Hepatocyte (in vitro differentiated cells): Measurements from ENCODE around the gene RASIP1. TPM values are rescaled to one million over a fixed set of nuclear protein-coding genes. Genes with fewer than 3 reads are reported as not detected.
"Not testable (repeated sequence)": the region's sequence is repeated elsewhere in the genome, so short reads cannot be mapped to it uniquely, and the experiment has no call there.

ENCODE experiments used
- DNase-seq: peaks from one replicate; pipeline ENCODE4 v3.0.0-alpha.2; 2016; ENCODE audit warnings: low spot score
- H2AFZ ChIP-seq: fragments of 200-600 bp; sonication (generic); 2 replicates; pipeline ENCODE4 v1.6.0; 2016; ENCODE audit warnings: antibody characterized with exemption, mild to moderate bottlenecking
- H3K27ac ChIP-seq: fragments of 200-600 bp; sonication (generic); 2 replicates; pipeline ENCODE4 v1.5.1; 2016; ENCODE audit warnings: mild to moderate bottlenecking
- H3K27me3 ChIP-seq: fragments of 200-600 bp; sonication (generic); 2 replicates; pipeline ENCODE4 v1.6.1; 2016
- H3K36me3 ChIP-seq: fragments of 200-600 bp; sonication (generic); replicated peaks from 2 replicates; pipeline ENCODE4 v1.5.1; 2016; ENCODE audit warnings: low read depth; ENCODE audit not compliant: insufficient read depth
- H3K4me1 ChIP-seq: fragments of 200-600 bp; sonication (generic); 2 replicates; pipeline ENCODE4 v1.5.1; 2016; ENCODE audit warnings: mild to moderate bottlenecking, moderate library complexity; ENCODE audit not compliant: insufficient read depth
- H3K4me2 ChIP-seq: fragments of 200-600 bp; sonication (generic); 2 replicates; pipeline ENCODE4 v1.6.0; 2016
- H3K4me3 ChIP-seq: fragments of 200-600 bp; sonication (generic); 2 replicates; pipeline ENCODE4 v1.5.1; 2016; ENCODE audit warnings: mild to moderate bottlenecking
- H3K79me2 ChIP-seq: fragments of 200-600 bp; sonication (generic); 2 replicates; pipeline ENCODE4 v1.6.0; 2017; ENCODE audit warnings: mild to moderate bottlenecking
- H3K9me2 ChIP-seq: fragments of 200-600 bp; sonication (generic); replicated peaks from 2 replicates; pipeline ENCODE4 v1.6.0; 2017; ENCODE audit warnings: mild to moderate bottlenecking; ENCODE audit not compliant: insufficient read depth
- H3K9me3 ChIP-seq: fragments of 200-600 bp; sonication (generic); 2 replicates; pipeline ENCODE4 v1.5.1; 2016; ENCODE audit warnings: low read depth, mild to moderate bottlenecking
- H4K20me1 ChIP-seq: fragments of 200-600 bp; sonication (generic); 2 replicates; pipeline ENCODE4 v1.6.0; 2016; ENCODE audit warnings: mild to moderate bottlenecking; ENCODE audit not compliant: insufficient read depth, poor library complexity, severe bottlenecking
- EZH2 ChIP-seq: fragments of 200-600 bp; sonication (generic); IDR thresholded peaks from 2 replicates; pipeline ENCODE4 v1.6.1; 2016; ENCODE audit warnings: antibody characterized with exemption, mild to moderate bottlenecking, borderline replicate concordance
- EZH2phosphoT487 ChIP-seq: fragments of 200-600 bp; sonication (generic); IDR thresholded peaks from one replicate; pipeline ENCODE4 v1.6.1; 2018; ENCODE audit warnings: antibody characterized with exemption, mild to moderate bottlenecking, low read depth, moderate library complexity; ENCODE audit not compliant: unreplicated experiment, severe bottlenecking
- WGBS: methylation state at CpG from one replicate; pipeline ENCODE4 v1.1.6; 2016; ENCODE audit warnings: low lambda C conversion rate; ENCODE audit errors: missing lambda C conversion rate; 5-methylcytosine and 5-hydroxymethylcytosine counted together
- polyA plus RNA-seq: library from polyadenylated mRNA; unstranded; fragments of >200 nt; fragmentation: Nextera tagmentation; extraction: Ambion mirVana; gene quantifications from 2 replicates; pipeline ENCODE4 v1.2.1, GENCODE V29; 2016
- total RNA-seq: library from RNA; depleted of rRNA; stranded (reverse); fragments of >200 nt; gene quantifications from 2 replicates; pipeline ENCODE4 v1.2.3, GENCODE V29; 2014
- TF ChIP-seq, protein P1 (sequence below): fragments of 200-600 bp; sonication (generic); IDR thresholded peaks from 2 replicates; pipeline ENCODE4 v1.5.1; 2016; ENCODE audit warnings: antibody characterized with exemption, mild to moderate bottlenecking; ENCODE audit not compliant: poor library complexity

The RASIP1 gene
- total and polyA plus RNA-seq, 2 experiments from 2014 or later, result 1.1 to 1.9 TPM

- H3K27me3 ChIP-seq, result no peaks in the 10 kb centered on the region
- H3K79me2 ChIP-seq, result no peaks in the 10 kb centered on the region
- H2AFZ ChIP-seq, result no peak overlapping the region
- H3K9me3 ChIP-seq, result no peaks in the 10 kb centered on the region
- TF ChIP-seq EZH2phosphoT487 (no peak), EZH2 (no peak)
- TF ChIP-seq, protein P1, sequence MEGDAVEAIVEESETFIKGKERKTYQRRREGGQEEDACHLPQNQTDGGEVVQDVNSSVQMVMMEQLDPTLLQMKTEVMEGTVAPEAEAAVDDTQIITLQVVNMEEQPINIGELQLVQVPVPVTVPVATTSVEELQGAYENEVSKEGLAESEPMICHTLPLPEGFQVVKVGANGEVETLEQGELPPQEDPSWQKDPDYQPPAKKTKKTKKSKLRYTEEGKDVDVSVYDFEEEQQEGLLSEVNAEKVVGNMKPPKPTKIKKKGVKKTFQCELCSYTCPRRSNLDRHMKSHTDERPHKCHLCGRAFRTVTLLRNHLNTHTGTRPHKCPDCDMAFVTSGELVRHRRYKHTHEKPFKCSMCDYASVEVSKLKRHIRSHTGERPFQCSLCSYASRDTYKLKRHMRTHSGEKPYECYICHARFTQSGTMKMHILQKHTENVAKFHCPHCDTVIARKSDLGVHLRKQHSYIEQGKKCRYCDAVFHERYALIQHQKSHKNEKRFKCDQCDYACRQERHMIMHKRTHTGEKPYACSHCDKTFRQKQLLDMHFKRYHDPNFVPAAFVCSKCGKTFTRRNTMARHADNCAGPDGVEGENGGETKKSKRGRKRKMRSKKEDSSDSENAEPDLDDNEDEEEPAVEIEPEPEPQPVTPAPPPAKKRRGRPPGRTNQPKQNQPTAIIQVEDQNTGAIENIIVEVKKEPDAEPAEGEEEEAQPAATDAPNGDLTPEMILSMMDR, result no peak
- H3K9me2 ChIP-seq, result no peaks in the 10 kb centered on the region
- H4K20me1 ChIP-seq, result no peaks in the 10 kb centered on the region
- no peaks in the 10 kb centered on the region for H3K4me1 ChIP-seq
- no peaks in the 10 kb centered on the region for H3K36me3 ChIP-seq
- no peak overlapping the region for H3K4me2 ChIP-seq
- no peak overlapping the region for H3K27ac ChIP-seq
- WGBS, result 85% methylated on average over 13 of the region's 13 CpGs
- DNase-seq, result no peak
- H3K4me3 ChIP-seq, result no peak overlapping the region
These were observed 32.1 kb upstream of the RASIP1 start for GRCh38 chr19:48772503-48772953.

DNA sequence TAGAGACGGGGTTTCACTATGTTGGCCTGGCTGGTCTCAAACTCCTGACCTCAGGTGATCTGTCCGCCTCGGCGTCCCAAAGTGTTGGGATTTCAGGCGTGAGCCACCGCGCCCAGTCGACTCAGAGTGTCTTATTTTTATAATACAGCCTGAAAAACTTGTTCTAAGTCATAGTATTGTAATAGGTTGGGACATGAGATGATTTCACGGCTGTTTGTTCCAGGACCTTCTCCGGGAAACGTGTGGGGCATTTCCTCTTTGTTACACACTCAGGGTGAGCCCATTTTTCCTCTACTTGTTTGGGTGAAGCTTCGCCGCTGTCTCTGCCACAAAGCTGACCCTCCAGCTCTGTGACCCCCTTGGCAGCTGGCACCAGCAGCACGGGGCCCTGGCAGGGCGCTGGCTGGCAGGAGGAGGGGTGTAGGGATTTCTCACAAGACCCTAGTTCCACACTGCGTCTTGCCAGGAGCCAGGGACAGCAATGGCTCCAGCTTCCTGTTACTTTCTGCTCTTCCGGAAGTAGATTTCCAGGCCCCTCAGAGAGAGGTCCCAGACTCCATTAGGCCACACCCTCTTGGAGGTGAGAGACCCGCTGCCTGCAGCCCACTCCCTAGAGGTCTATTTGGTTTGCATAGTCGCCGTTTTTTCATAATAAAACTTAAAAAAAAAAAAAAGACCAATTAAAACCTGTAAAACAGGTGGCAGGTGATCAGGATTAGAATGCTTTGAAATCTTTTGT is 30.5 kb upstream of the RASIP1 start:
- Histone ChIP-seq H2AFZ (no peak overlapping the region), H4K20me1 (no peaks in the 10 kb centered on the region), H3K4me1 (no peaks in the 10 kb centered on the region), H3K9me3 (no peaks in the 10 kb centered on the region), H3K9me2 (no peaks in the 10 kb centered on the region), H3K27me3 (no peaks in the 10 kb centered on the region), H3K36me3 (no peaks in the 10 kb centered on the region), H3K4me2 (no peak overlapping the region), H3K79me2 (no peaks in the 10 kb centered on the region), H3K4me3 (no peak overlapping the region), H3K27ac (no peak overlapping the region)
- TF ChIP-seq, protein P1, result no peak
- TF ChIP-seq EZH2phosphoT487 (no peak), EZH2 (no peak)
- 84% methylated on average over 20 of the region's 20 CpGs for WGBS
- DNase-seq, result no peak

- no peaks in the 10 kb centered on the region for H3K4me1 ChIP-seq
- no peaks in the 10 kb centered on the region for H3K36me3 ChIP-seq
- no peak for DNase-seq
- H4K20me1 ChIP-seq, result no peaks in the 10 kb centered on the region
- no peak overlapping the region for H3K4me2 ChIP-seq
- H3K79me2 ChIP-seq, result no peaks in the 10 kb centered on the region
- TF ChIP-seq EZH2 (no peak), EZH2phosphoT487 (no peak)
- H3K27me3 ChIP-seq, result no peaks in the 10 kb centered on the region
- H3K4me3 ChIP-seq, result no peak overlapping the region
- 68% methylated on average over 7 of the region's 7 CpGs for WGBS
- H3K9me2 ChIP-seq, result no peaks in the 10 kb centered on the region
- H3K9me3 ChIP-seq, result no peaks in the 10 kb centered on the region
- H2AFZ ChIP-seq, result no peak overlapping the region
- no peak overlapping the region for H3K27ac ChIP-seq
These were observed 29.9 kb upstream of the RASIP1 start for GRCh38 chr19:48770266-48770665.

GRCh38 chr19:48768994-48769713 is 28.7 kb upstream of the RASIP1 start:
- Histone ChIP-seq H3K27me3 (no peaks in the 10 kb centered on the region), H3K9me2 (no peaks in the 10 kb centered on the region), H3K4me3 (no peak overlapping the region), H3K27ac (no peak overlapping the region), H3K79me2 (no peaks in the 10 kb centered on the region), H2AFZ (no peak overlapping the region), H3K36me3 (no peaks in the 10 kb centered on the region), H3K4me1 (no peaks in the 10 kb centered on the region), H3K9me3 (no peaks in the 10 kb centered on the region), H4K20me1 (no peaks in the 10 kb centered on the region), H3K4me2 (no peak overlapping the region)
- no peak for DNase-seq
- 92% methylated on average over 11 of the region's 11 CpGs for WGBS
- TF ChIP-seq EZH2 (no peak), EZH2phosphoT487 (no peak)
- TF ChIP-seq, protein P1, result no peak

DNA sequence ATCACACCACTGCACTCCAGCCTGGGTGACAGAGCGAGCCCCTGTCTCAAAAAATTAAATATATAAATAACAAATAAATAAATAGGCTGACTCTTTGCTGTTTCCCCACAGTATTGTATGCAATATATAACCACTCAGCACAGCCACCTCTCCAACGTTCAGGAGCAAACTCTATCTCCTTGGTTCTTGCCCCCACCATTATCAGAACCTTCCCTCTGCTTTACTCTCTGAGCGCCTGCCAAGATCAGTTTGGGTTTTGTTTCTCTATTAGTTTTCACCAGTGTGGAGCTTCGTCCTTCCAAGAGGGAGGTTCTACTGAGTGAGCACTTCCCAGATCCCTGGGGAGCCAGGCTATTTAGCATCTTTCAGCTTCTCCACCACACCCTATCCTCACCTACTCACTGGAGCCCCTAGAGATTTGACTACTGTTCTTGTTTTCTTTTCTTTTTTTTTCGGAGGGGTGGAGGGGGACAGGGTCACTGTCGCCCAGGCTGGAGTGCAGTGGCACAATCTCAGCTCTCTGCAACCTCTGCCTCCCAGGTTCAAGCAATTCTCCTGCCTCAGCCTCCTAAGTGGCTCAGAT is 27.9 kb upstream of the RASIP1 start:
- not testable (repeated sequence) for DNase-seq, H3K4me3 ChIP-seq, H3K27me3 ChIP-seq, H3K4me2 ChIP-seq, H3K36me3 ChIP-seq, H2AFZ ChIP-seq, H3K9me3 ChIP-seq, H4K20me1 ChIP-seq, H3K9me2 ChIP-seq, H3K79me2 ChIP-seq, H3K4me1 ChIP-seq, H3K27ac ChIP-seq
- 46% methylated on average over 6 of the region's 6 CpGs for WGBS
